Stimulated activated CD8-positive, alpha-beta memory T cell treated with anti-CD3 and anti-CD28 coated beads, Interleukin-15, amount 100 ng/mL, for 24 hours (primary cell): Measurements from ENCODE around the gene CRYM.
"Not testable (repeated sequence)": the region's sequence is repeated elsewhere in the genome, so short reads cannot be mapped to it uniquely, and the experiment has no call there.

ENCODE experiments used
- DNase-seq: peaks from one replicate; pipeline ENCODE4 v3.0.0-alpha.2; 2020; ENCODE audit warnings: low read depth

Gene CRYM

DNA sequence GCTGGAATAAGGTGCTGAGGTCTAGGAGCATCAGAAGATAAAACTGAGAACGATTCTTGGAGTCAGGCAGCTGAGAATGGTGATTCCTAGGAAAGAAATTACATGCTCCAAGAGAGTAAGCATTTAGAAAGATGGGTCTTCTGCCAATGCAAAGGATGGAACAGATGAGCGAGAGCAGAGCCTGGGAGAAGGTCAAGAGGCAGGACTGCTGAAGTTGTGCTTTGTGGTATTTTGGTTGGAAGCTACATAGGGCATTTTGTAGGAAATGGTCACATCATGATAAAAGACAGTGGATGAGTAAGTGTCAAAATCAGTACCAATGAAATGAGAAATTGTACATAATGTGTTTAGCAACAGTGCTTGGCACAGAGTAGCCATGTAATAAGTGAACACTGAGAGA lies 1.4 kb upstream of the CRYM start:
- DNase-seq, result no peak

DNA sequence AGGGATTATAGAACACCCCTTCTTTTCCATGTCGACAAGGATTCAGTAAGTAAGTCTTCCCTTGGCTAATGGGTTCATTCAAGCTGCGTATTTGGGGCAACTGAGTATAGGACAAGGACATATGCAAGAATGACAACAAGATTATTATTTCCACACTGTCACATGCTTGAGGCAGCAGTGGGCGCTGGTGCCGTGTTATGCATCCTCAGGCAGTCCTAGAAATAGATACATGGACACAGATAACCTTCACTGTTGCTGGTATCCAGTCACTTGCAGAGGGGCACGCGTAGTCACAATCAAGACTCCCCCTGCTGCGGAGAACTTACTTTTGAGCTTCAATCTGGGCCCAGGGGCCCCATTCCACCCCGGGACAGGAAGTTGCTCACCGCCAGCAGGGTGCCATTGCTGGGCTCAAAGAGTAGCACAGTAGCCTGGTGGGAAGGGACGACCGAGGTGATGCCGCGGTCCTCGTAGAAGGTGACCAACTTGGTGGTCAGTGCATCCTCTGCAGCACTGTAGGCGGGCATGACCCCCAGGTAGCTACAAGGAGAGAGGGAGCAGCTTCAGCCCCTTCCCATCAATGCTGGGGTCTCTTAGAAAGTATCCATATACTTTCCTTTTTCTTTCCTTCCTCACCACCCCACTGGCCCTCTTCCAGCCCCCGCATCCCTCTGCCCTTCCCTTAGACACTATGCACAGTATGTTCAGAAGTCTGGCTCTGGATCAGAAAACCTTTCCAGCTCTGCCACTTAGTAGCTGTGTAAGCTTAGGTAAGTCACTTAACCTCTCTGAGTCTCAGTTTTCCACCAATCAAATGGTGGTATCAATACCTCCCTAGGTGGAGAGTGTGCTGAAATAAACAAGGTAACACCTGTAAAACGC lies 804 bp downstream of the CRYM start:
- DNase-seq, result no peak

- DNase-seq, result no peak
Observed at GRCh38 chr16:21276090-21276489, 2.0 kb downstream of the CRYM start.

GRCh38 chr16:21275529-21275928 lies 2.6 kb downstream of the CRYM start:
- DNase-seq, result no peak

- no peak for DNase-seq
Observed at GRCh38 chr16:21274172-21274726, 3.8 kb downstream of the CRYM start.

- not testable (repeated sequence) for DNase-seq
Observed at GRCh38 chr16:21272763-21273162, 5.3 kb downstream of the CRYM start.

DNA sequence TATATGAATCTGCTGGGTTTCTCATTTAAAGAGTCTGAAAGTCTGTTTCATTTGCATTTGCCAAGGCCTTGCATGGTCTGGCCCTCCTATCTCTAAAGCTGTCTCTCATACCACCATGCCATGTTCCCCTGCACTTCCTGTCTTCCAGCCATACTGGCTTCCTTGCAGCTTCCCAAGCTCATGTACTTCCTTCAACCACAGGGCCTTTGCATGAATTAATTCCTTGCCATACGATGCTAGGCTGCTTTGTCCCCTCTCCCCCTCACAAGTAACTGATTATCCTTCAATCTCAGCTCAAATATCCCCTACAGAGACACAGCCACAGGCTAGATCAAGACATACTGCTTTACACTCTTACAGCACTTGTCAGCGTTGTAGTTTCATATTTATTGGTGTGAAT lies 5.8 kb downstream of the CRYM start:
- DNase-seq, result no peak

DNA sequence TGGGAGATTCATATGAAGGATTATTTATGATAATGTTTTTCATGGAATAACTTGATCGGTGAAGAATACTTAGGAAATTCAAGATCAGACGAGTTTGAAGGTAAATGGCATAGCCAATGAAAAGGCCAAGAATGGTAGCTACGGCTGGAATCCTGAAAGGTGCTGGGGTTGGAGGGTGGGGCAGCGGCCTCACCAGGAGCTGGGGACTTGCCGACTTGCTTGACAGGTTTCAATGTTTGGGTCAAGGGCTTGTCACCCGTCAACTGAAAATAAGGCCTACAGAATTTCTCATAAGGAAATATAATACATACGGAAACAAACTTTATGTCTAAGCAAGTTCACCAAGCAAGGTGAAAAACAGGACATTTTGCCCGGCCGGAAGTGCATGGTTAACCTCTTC lies 9.9 kb downstream of the CRYM start:
- no peak for DNase-seq

- DNase-seq, result no peak
Observed at GRCh38 chr16:21267298-21267697, 10.8 kb downstream of the CRYM start.

DNA sequence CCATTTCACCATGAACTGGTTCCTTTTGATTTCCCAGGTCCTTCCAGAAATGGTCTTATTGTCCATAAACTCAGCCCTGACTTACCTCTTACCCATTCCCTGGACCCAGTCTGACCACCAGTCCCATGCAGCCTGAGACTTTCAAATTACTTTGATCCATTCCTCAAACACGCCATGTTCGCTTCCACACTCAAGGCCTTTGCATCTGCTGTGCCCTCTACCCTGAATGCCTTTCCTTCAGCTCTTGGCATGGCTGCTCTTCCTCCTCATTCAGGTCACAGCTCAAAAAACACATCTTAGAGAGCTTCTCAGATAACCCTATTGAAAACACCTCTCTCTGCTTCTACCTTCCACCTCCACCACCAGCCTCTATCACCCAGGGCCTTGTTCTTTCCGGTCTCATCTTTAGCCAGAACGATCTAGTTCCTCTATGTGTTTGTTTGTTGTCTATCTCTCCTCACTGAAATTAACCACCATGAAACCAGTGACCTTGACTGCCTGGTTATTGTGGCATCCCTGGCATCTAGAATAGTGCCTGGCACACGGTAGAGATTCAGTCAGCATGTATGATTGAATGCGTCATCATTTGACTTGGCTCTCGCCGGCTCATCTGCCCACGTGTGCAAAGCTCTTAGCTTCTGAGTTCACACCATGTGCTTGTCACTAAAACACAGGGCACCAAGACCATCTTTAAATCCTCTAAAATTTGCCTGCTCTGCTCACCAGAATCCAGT lies 12.8 kb downstream of the CRYM start:
- DNase-seq, result no peak

DNA sequence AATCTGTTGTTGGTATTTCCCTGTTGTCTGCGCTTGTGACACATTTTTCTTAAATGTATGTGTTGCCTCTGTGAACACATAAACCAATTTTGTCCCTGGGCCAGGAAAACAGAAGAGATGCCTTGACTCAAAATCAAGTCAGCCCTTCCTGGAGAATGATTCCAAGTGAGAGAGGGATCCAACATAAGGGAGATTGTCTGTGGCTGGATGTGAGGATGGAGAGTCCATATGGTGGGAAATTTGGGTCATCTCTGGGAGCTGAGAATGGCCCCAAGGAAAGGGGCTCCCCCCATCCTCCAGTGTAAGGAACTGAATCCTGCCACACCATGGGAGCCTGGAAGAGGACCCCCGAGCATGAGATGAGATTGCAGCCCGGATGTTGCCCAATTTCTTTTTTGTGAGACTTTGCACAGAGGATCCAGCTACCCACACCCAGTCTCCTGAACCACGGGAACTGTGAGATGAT lies 13.5 kb downstream of the CRYM start:
- no peak for DNase-seq

DNA sequence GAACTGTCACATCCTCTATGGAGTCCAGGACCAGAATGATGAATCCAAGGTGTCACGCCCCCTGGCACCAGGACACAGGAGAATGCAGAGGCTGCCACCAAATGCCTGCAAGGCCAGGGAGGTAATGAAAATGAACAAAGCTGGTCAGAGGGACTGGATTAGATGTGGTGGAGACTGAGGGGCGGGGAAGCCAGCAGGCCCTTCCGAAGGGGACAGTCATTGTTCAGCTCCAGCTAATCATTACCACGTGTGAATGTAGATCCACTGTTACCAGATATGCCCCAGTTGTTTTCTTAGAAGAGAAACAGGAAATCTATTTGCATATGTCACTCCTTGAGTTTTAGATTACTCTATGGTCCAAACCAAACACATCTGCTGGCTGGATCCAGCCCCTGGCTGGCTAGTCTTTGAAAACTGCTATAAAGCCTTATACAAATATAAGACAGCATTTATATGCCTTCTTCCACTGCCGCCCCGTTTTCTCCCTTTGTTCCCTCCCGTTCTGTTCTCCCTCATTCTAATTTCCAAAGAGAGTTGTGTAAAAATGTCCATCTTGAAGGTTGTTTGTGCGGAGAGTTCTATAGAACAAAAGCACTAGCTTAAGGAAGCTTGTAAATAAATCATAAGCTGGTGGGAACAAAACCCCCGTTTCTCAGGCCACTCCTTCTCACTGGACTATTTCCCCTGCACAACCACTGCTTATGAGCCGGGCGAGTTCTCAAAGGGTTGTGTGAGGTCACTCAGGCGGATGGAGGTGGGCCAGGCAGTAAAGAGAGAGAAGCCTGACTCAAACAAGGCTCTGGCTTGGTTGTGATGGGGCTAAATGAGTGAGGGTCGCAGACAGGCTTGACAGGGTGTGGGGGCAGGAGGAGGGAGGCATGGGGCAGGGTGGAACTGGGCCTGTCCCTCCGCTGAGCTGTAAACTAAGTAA lies 14.2 kb downstream of the CRYM start:
- no peak for DNase-seq

DNA sequence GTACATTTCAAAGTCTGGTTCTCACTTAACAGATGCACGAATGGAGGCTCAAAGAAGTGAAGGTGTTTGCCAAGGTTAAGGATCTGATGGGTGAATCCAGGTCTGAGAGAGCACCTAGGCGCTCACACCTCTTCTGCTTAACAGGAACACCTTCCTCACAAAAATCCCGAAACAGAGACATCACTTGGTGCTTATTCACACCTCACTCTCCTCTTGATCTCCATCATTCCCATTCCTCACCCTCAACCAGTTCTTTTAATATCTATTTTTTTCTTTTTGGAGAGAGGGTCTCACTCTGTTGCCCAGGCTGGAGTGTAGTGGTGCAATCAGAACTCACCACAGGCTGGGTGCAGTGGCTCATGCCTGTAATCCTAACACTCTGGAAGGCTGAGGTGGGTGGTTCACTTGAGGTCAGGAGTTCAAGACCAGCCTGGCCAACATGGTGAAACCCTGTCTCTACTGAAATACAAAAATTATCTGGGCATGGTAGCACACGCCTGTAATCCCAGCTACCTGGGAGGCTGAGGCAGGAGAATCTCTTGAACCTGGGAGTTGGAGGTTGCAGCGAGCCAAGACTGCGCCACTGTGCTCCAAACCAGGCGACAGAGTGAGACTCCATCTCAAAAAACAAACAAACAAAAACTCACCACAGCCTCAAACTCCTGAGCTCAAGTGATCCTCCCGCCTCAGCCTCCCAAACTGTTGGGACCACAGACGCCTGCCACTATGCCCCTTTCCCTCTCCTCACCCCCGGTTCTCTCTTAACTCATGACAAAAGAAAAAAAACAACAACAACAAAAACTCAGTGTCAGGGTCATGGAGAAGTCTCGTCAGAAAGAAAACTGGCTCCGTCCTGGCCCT lies 15.1 kb downstream of the CRYM start:
- no peak for DNase-seq

DNA sequence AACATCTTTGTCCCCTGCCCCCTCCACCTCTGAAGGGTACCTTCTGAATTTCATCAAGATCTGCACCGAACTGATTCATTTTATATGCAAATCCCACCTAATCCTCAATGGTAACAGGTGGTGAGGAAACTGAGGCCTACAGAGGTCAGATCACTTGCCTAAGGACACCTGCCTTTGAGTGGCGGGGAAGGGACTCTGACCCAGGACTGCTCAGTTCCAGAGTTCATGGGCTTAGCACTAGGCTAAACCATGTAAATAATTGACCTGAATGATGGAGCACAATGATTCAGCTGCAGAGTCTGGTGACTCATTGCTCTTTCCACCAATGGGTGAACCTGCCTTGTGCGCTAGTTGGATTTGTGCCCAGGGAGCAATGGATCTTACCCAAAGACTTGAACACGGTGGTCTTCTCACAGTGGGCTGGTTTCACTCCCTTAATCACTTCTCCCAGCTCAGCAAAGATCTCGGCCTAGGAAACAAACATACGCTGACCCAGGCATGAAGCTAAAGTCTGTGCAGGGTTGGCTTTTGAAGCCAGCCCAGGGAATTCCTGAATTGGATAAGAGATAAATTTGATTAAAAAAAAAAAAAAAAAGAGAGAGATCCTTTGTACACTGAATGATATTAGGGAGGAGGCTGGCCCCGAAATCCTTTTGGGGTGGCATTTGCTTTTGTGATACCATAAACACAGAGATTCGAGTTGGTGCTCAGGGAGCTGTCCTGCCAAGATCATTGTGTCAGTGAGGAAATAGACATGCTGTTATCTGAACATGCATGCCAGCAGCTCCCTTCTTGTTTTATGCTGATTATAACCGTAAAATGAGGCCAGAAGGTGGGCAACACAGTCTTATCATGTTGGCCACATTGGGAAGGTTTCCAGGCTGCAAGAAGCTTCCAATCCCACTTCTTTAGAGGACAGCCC lies 17.0 kb downstream of the CRYM start:
- no peak for DNase-seq

GRCh38 chr16:21257284-21257683 lies 20.8 kb downstream of the CRYM start:
- no peak for DNase-seq

DNA sequence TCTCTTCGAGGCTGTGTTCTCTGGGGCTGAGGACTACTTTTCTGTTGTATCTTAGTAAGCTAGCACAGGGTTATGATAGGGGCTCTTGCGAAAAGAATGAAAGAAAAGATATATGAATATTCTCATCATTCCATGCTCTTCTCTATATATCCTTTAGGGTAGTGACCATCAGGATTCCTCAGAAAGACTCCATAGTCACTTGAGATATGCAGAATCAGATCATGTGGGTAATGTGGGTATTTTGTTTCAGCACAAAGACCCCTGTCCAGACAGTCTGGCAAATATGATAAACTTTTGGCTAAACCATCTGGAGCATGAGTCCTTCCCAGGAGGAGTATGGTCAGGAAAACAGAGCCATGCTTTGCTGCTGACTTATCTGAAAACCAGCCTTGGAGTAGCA lies 21.5 kb downstream of the CRYM start:
- no peak for DNase-seq

- no peak for DNase-seq
Observed at GRCh38 chr16:21253470-21253869, 24.6 kb downstream of the CRYM start.

DNA sequence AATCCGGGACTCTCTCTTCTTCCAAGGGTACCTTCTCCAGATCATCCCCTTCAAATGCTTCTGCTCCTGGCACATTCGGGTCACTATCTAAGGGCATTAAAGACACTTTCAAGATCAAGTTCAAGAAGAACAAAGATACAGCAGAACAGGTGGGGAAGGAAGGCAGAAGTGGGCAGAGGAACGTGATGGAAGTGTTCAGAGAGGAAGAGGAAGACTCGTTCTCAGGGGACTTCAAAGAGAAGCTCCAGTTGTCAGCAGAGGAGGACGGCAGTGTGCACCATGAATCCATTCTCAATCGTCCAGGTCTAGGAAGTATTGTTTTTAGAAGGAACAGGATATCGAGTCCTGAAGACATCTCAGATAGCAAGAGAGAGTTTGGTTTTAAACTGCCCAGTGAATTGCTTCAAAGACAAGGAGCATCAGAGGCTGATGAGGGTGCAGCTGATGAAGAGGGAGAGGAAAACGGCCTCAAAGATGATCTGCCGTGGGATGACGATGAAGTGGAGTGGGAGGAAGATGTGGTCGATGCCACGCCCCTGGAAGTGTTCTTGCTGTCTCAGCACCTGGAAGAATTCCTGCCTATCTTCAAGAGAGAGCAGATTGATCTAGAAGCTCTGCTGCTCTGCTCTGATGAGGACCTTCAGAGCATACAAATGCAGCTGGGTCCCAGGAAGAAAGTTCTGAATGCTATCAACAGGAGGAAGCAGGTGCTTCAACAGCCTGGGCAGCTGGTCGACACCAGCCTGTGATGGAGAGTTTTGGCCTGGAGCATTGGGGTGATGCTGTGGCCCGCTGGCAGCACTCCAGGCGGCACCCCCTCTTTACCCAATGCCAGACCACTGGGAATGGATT lies 27.8 kb downstream of the CRYM start:
- DNase-seq, result no peak

DNA sequence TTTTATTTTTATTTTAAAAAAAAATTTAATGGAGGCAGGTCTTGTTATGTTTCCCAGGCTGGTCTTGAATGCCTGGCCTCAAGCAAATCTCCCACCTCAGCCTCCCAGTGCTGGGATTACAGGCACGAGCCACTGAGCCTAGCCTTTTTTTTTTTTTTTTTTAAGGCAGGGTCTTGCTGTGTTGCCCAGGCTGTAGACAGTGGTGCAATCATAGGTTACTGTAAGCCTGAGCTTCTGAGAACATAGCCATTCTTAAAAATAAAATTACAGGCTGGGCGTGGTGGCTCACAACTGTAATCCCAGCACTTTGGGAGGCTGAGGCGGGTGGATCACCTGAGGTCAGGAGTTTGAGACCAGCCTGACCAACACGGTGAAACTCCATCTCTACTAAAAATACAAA lies 29.9 kb downstream of the CRYM start:
- DNase-seq, result not testable (repeated sequence)
